ENCODE data around the gene PDPK1.
"Not testable (repeated sequence)": the region's sequence is repeated elsewhere in the genome, so short reads cannot be mapped to it uniquely, and the experiment has no call there.

PDPK1 gene

GRCh38 chr16:2595393-2596205 is 57.8 kb downstream of the PDPK1 start:
- no peak for DNase-seq

GRCh38 chr16:2596747-2597559 is 59.1 kb downstream of the PDPK1 start:
- no peak for DNase-seq

GRCh38 chr16:2597560-2597902 is 59.7 kb downstream of the PDPK1 start:
- DNase-seq, result no peak

GRCh38 chr16:2598133-2598641 is 60.4 kb downstream of the PDPK1 start:
- no peak for DNase-seq

GRCh38 chr16:2598723-2599122 is 60.9 kb downstream of the PDPK1 start:
- no peak for DNase-seq

- DNase-seq, result not testable (repeated sequence)
Measured at GRCh38 chr16:2599165-2599564, 61.3 kb downstream of the PDPK1 start.

- DNase-seq, result not testable (repeated sequence)
Measured at GRCh38 chr16:2599785-2600184, 62.0 kb downstream of the PDPK1 start.

GRCh38 chr16:2601301-2602025 is 63.6 kb downstream of the PDPK1 start:
- DNase-seq, result not testable (repeated sequence)

- not testable (repeated sequence) for DNase-seq
Measured at GRCh38 chr16:2602175-2602574, 64.4 kb downstream of the PDPK1 start.

- peak; percentile 86 for DNase-seq
Measured at GRCh38 chr16:2603165-2604015, 65.6 kb downstream of the PDPK1 start.

GRCh38 chr16:2604016-2604369 is 66.2 kb downstream of the PDPK1 start:
- not testable (repeated sequence) for DNase-seq

- DNase-seq, result not testable (repeated sequence)
Measured at GRCh38 chr16:2606820-2607219, 69.0 kb downstream of the PDPK1 start.

- DNase-seq, result not testable (repeated sequence)
Measured at GRCh38 chr16:2609345-2609744, 71.5 kb downstream of the PDPK1 start.

GRCh38 chr16:2609827-2610470 is 72.1 kb downstream of the PDPK1 start:
- no peak for DNase-seq

- DNase-seq, result no peak
Measured at GRCh38 chr16:2610781-2611498, 73.1 kb downstream of the PDPK1 start.

GRCh38 chr16:2611499-2611862 is 73.7 kb downstream of the PDPK1 start:
- DNase-seq, result no peak

GRCh38 chr16:2611877-2612276 is 74.1 kb downstream of the PDPK1 start:
- DNase-seq, result not testable (repeated sequence)

- not testable (repeated sequence) for DNase-seq
Measured at GRCh38 chr16:2613251-2613650, 75.4 kb downstream of the PDPK1 start.

GRCh38 chr16:2614761-2615191 is 77.0 kb downstream of the PDPK1 start:
- no peak for DNase-seq

- not testable (repeated sequence) for DNase-seq
Measured at GRCh38 chr16:2618964-2619363, 81.1 kb downstream of the PDPK1 start.

- peak; percentile 31 for DNase-seq
Measured at GRCh38 chr16:2619628-2620027, 81.8 kb downstream of the PDPK1 start.

Data from CD4-positive, alpha-beta T cell treated with Interferon gamma for 1 hour (primary cell).